Heart right ventricle (tissue), 16 donors: Measurements from ENCODE around the gene SEMA5A. TPM values are rescaled to one million over a fixed set of nuclear protein-coding genes. Genes with fewer than 3 reads are reported as not detected.

Source experiments
- ATAC-seq, 8 donors: fragments of 200-7000 bp; cut with Tn5 transposase; one replicate each; pipeline ENCODE4 v1.9.1; 2020; ENCODE audit warnings: mild to moderate bottlenecking in 8 of 8, moderate library complexity in 8 of 8, moderate number of reproducible peaks in 1 of 8
- DNase-seq, 2 donors: peaks; one replicate each; pipeline ENCODE4 v3.0.0-alpha.2; 2020
- H3K27ac ChIP-seq, 10 donors: fragments of 200-600 bp; sonication (generic) in 2 of 10; one replicate each; pipeline versions ENCODE4 v1.5.0 to v1.8.0; 2020 to 2022; ENCODE audit warnings: mild to moderate bottlenecking in 3 of 10
- H3K27me3 ChIP-seq, 7 donors: fragments of 200-600 bp; one replicate each; pipeline ENCODE4 v1.8.0; 2021 to 2022; ENCODE audit warnings: mild to moderate bottlenecking in 2 of 7
- H3K36me3 ChIP-seq, 9 donors: fragments of 200-600 bp; sonication (generic) in 1 of 9; one replicate each; pipeline versions ENCODE4 v1.5.0 to v1.8.0; 2020 to 2022; ENCODE audit warnings: mild to moderate bottlenecking in 2 of 9
- H3K4me1 ChIP-seq, 9 donors: fragments of 200-600 bp; sonication (generic) in 1 of 9; one replicate each; pipeline versions ENCODE4 v1.5.0 to v1.8.0; 2020 to 2022; ENCODE audit warnings: mild to moderate bottlenecking in 4 of 9
- H3K4me3 ChIP-seq, 10 donors: fragments of 200-600 bp; sonication (generic) in 2 of 10; one replicate each; pipeline versions ENCODE4 v1.5.0 to v1.8.0; 2020 to 2022; ENCODE audit warnings: mild to moderate bottlenecking in 7 of 10, moderate library complexity in 2 of 10
- H3K9me3 ChIP-seq, 11 donors: fragments of 200-600 bp in 10 of 11; sonication (generic) in 2 of 11; one replicate each; pipeline versions ENCODE4 v1.5.0 to v1.8.0; 2013 to 2022; ENCODE audit warnings: mild to moderate bottlenecking in 2 of 11, control low read depth in 1 of 11, moderate library complexity in 1 of 11
- CTCF ChIP-seq, 9 donors: fragments of 200-600 bp; sonication (generic) in 2 of 9; IDR thresholded peaks; one replicate each; pipeline versions ENCODE4 v1.5.0 to v1.8.0; 2021 to 2022; ENCODE audit warnings: antibody characterized with exemption in 9 of 9, mild to moderate bottlenecking in 5 of 9, moderate library complexity in 1 of 9
- WGBS, 2 donors: extraction: QIAGEN DNeasy Blood & Tissue Kit; methylation state at CpG; one replicate each; pipeline ENCODE4 v1.1.7; 2013; ENCODE audit warnings: inconsistent platforms in 1 of 2; 5-methylcytosine and 5-hydroxymethylcytosine counted together
- intact Hi-C, 10 donors: fragments of 100-400 bp; cut with DNase I; formaldehyde crosslinking; loops; one replicate each; pipeline versions ENCODE4 v1.11.1 to v1.14.2; 2022
- polyA plus RNA-seq, 2 donors: library from polyadenylated mRNA; stranded (reverse); fragments of 200-250 nt; gene quantifications; one replicate each; pipeline ENCODE4 v1.2.3, GENCODE V29; 2013
- total RNA-seq, 10 donors: library from RNA; stranded (reverse); fragmentation: NEBNext Ultra II Directional in 3 of 10; extraction: Animal tissue kit (Norgen Biotek cat#: 25700) in 3 of 10; gene quantifications; one replicate each; pipeline versions ENCODE4 v1.2.1 to v1.2.4, GENCODE V29; 2021 to 2023
- donor health status: Arrhythmogenic right ventricular cardiomyopathy.
- donor health status: ischemic (EF 13 %, LVEDD 7.1; RV severe dilation, severe dysfunction).
- donor health status: healthy with polysubstance abuse.
- donor health status: DM: no; HTN: yes; CAD: no.
- donor health status: DM: no; HTN: no; CAD: no.
- donor health status: ischemic (EF 25% LVEDD 6.9; RV normal size, moderate dysfunction).
- donor health status: ischemic (EF 25% LVEDD 5.7; RV mildly dilated, moderate dysfunction).
- donor health status: healthy.
- donor health status: DM: yes; HTN: yes; CAD: no.
- donor health status: Ischemic cardiomyopathy.
- donor health status: ischemic (EF 35%, LVEDD 5.7; RV mildly dilated, moderate dysfunction).
- donor health status: nonischemic (EF 11% LVEDD 7.7; RV severe dilation, severe dysfunction).
- donor health status: DM: yes; HTN: yes; CAD: no.
- donor health status: PGD.
- donor health status: ischemic (EF 29% LVEDD 5.4; RV normal size, mild dysfunction).
- donor health status: nonischemic (EF 23%, LVEDD 6.1; RV moderate dilation, normal function).

The SEMA5A gene
- total and polyA plus RNA-seq, 12 donors: 1.9 to 71.5 (median 48.0) TPM

- Histone ChIP-seq H3K36me3 (peaks cover 0 to 30% (median 0%) of the 10 kb centered on the region in 9 donors), H3K9me3 (no peaks in the 10 kb centered on the region), H3K4me3 (no peak overlapping the region), H3K27me3 (no peaks in the 10 kb centered on the region), H3K4me1 (peaks cover 0 to 20% (median 6%) of the 10 kb centered on the region in 9 donors), H3K27ac (no peak overlapping the region)
- WGBS, 2 donors: 64 to 68% methylated on average over 3 of the region's 3 CpGs
- intact Hi-C loops: no loop called here
- no peak for TF ChIP-seq CTCF (IDR thresholded peaks at IDR 0.05)
- ATAC-seq (no peak), DNase-seq (no peak)
Measured at GRCh38 chr5:9057406-9058000, 488.4 kb downstream of the SEMA5A start.

- DNase-seq: no peak
- intact Hi-C loops: no loop called here
- no peak for TF ChIP-seq CTCF (IDR thresholded peaks at IDR 0.05)
- peaks cover 0 to 20% (median 6%) of the 10 kb centered on the region in 9 donors for H3K4me1 ChIP-seq
- H3K4me3 ChIP-seq: no peak overlapping the region
- ATAC-seq: no peak
- H3K36me3 ChIP-seq: peaks cover 0 to 31% (median 0%) of the 10 kb centered on the region in 9 donors
- H3K9me3 ChIP-seq: no peaks in the 10 kb centered on the region
- 85 to 94% methylated on average over 4 of the region's 4 CpGs for WGBS, 2 donors
- no peak overlapping the region for H3K27ac ChIP-seq
- no peaks in the 10 kb centered on the region for H3K27me3 ChIP-seq
Measured at GRCh38 chr5:9056046-9056445, 489.8 kb downstream of the SEMA5A start.

- no peak for TF ChIP-seq CTCF (IDR thresholded peaks at IDR 0.05)
- Histone ChIP-seq H3K4me1 (peaks cover 0 to 17% (median 6%) of the 10 kb centered on the region in 9 donors), H3K36me3 (peaks cover 0 to 41% (median 0%) of the 10 kb centered on the region in 9 donors), H3K27me3 (no peaks in the 10 kb centered on the region), H3K9me3 (no peaks in the 10 kb centered on the region), H3K4me3 (no peak overlapping the region), H3K27ac (no peak overlapping the region)
- ATAC-seq (no peak), DNase-seq (no peak)
- 68 to 70% methylated on average over 3 of the region's 3 CpGs for WGBS, 2 donors
- intact Hi-C loops: no loop called here
Measured at GRCh38 chr5:9054821-9055589, 490.9 kb downstream of the SEMA5A start.

- Histone ChIP-seq H3K27me3 (no peaks in the 10 kb centered on the region), H3K27ac (no peak overlapping the region), H3K9me3 (no peaks in the 10 kb centered on the region), H3K4me1 (peaks cover 0 to 10% (median 2%) of the 10 kb centered on the region in 9 donors), H3K36me3 (peaks cover 0 to 48% (median 0%) of the 10 kb centered on the region in 9 donors), H3K4me3 (no peak overlapping the region)
- ATAC-seq: no peak
- WGBS, 2 donors: 75 to 82% methylated on average over 6 of the region's 6 CpGs
- TF ChIP-seq CTCF (IDR thresholded peaks at IDR 0.05): no peak
- intact Hi-C loops: no loop called here
- DNase-seq: no peak
Measured at GRCh38 chr5:9054322-9054721, 491.6 kb downstream of the SEMA5A start.
